ENCODE data around the gene PRH1.

PRH1 gene

GRCh38 chr12:10853776-10854175 is 30.3 kb downstream of the PRH1 start:
- Histone ChIP-seq H3K79me2 (ENCODE audit: insufficient read depth, low read length) (no peaks in the 10 kb centered on the region), H3K27me3 (ENCODE audit: insufficient read depth, low read length, poor library complexity) (no peaks in the 10 kb centered on the region), H4K20me1 (ENCODE audit: insufficient read depth, low read length) (0 out of 2 replicates have a peak, but pooled peaks cover 3% of the 10 kb centered on the region), H3K9me3 (ENCODE audit: insufficient read depth, low read length, severe bottlenecking) (peaks cover 29% of the 10 kb centered on the region), H3K27ac (ENCODE audit: low read length) (no peak overlapping the region), H3K36me3 (ENCODE audit: insufficient read depth, low read length) (peaks cover 25% of the 10 kb centered on the region), H3K4me1 (ENCODE audit: insufficient read depth, low read length) (peaks cover 18% of the 10 kb centered on the region), H3K9ac (ENCODE audit: low read depth, low read length) (no peak overlapping the region), H3K4me3 (ENCODE audit: low read depth in 1 of 2, low read length in 2 of 2) (no peak overlapping the region), H3K4me2 (ENCODE audit: insufficient read depth, low read length) (no peak overlapping the region), H2AFZ (ENCODE audit: low read depth, low read length) (no peak overlapping the region)
- DNase-seq (no peak), ATAC-seq (ENCODE audit: insufficient read depth, low read depth) (no peak)
- TF ChIP-seq EZH2 (IDR thresholded peaks at IDR 0.05; ENCODE audit: borderline replicate concordance, low read depth, low read length, severe bottlenecking) = no peak
- TF ChIP-seq, protein P1, sequence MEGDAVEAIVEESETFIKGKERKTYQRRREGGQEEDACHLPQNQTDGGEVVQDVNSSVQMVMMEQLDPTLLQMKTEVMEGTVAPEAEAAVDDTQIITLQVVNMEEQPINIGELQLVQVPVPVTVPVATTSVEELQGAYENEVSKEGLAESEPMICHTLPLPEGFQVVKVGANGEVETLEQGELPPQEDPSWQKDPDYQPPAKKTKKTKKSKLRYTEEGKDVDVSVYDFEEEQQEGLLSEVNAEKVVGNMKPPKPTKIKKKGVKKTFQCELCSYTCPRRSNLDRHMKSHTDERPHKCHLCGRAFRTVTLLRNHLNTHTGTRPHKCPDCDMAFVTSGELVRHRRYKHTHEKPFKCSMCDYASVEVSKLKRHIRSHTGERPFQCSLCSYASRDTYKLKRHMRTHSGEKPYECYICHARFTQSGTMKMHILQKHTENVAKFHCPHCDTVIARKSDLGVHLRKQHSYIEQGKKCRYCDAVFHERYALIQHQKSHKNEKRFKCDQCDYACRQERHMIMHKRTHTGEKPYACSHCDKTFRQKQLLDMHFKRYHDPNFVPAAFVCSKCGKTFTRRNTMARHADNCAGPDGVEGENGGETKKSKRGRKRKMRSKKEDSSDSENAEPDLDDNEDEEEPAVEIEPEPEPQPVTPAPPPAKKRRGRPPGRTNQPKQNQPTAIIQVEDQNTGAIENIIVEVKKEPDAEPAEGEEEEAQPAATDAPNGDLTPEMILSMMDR (IDR thresholded peaks at IDR 0.05; ENCODE audit: borderline replicate concordance, extremely low read depth, low read length, poor library complexity, severe bottlenecking) = no peak

GRCh38 chr12:10851243-10851858 is 32.7 kb downstream of the PRH1 start:
- no peak overlapping the region for H3K4me2 ChIP-seq (ENCODE audit: insufficient read depth, low read length)
- 0 out of 2 replicates have a peak, but pooled peaks cover 3% of the 10 kb centered on the region for H4K20me1 ChIP-seq (ENCODE audit: insufficient read depth, low read length)
- DNase-seq = no peak
- no peaks in the 10 kb centered on the region for H3K79me2 ChIP-seq (ENCODE audit: insufficient read depth, low read length)
- H3K4me1 ChIP-seq (ENCODE audit: insufficient read depth, low read length) = peaks cover 18% of the 10 kb centered on the region
- ATAC-seq (ENCODE audit: insufficient read depth, low read depth) = 0 out of 3 replicates have a peak, but pooled peaks have one; percentile 20
- H3K9ac ChIP-seq (ENCODE audit: low read depth, low read length) = no peak overlapping the region
- TF ChIP-seq, protein P1 (IDR thresholded peaks at IDR 0.05; ENCODE audit: borderline replicate concordance, extremely low read depth, low read length, poor library complexity, severe bottlenecking) = no peak
- TF ChIP-seq EZH2 (IDR thresholded peaks at IDR 0.05; ENCODE audit: borderline replicate concordance, low read depth, low read length, severe bottlenecking) = no peak
- no peak overlapping the region for H3K27ac ChIP-seq (ENCODE audit: low read length)
- peaks cover 23% of the 10 kb centered on the region for H3K36me3 ChIP-seq (ENCODE audit: insufficient read depth, low read length)
- peaks cover 8% of the 10 kb centered on the region for H3K9me3 ChIP-seq (ENCODE audit: insufficient read depth, low read length, severe bottlenecking)
- H3K4me3 ChIP-seq (ENCODE audit: low read depth in 1 of 2, low read length in 2 of 2) = no peak overlapping the region
- H3K27me3 ChIP-seq (ENCODE audit: insufficient read depth, low read length, poor library complexity) = no peaks in the 10 kb centered on the region
- no peak overlapping the region for H2AFZ ChIP-seq (ENCODE audit: low read depth, low read length)

DNA sequence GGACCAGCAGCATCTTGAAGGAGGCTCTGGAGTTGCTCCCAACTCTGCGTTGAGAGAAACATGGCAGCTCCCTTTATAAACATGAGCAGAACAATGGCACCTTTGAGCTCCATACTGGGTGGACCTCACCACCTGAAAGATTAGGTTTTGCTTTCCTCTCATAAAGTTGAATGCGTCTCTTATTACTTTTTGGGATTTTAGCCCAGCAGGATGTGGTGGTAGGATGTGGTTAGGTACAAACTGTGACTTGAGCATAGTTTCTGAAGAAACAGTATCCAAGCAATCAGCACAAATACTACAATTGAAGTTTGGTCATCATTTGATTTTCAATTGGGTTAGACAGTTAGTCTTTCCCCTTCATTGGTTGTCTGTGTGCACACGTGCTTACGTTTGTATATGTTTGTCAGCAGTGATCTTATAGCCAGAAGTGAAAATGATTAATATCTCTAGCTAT is 34.6 kb downstream of the PRH1 start, which contains the start of gene PRR4:
Gene PRR4 (minus strand): TSS at position 51 of the 454 bp plus-strand sequence. CDS start 38 bp downstream, at position 13.
- H4K20me1 ChIP-seq (ENCODE audit: insufficient read depth, low read length) = 0 out of 2 replicates have a peak, but pooled peaks cover 3% of the 10 kb centered on the region
- H3K27ac ChIP-seq (ENCODE audit: low read length) = peak within 1 kb of the TSS; percentile 55; the same call in 1 of the 2 replicates
- H3K79me2 ChIP-seq (ENCODE audit: insufficient read depth, low read length) = no peaks in the 10 kb centered on the region
- no peak within 1 kb of the TSS for H3K4me2 ChIP-seq (ENCODE audit: insufficient read depth, low read length)
- no peaks in the 10 kb centered on the region for H3K27me3 ChIP-seq (ENCODE audit: insufficient read depth, low read length, poor library complexity)
- H3K36me3 ChIP-seq (ENCODE audit: insufficient read depth, low read length) = peaks cover 14% of the 10 kb centered on the region; the same call in 1 of the 2 replicates
- peaks cover 18% of the 10 kb centered on the region for H3K4me1 ChIP-seq (ENCODE audit: insufficient read depth, low read length)
- no peak within 1 kb of the TSS for H3K4me3 ChIP-seq (ENCODE audit: low read depth in 1 of 2, low read length in 2 of 2)
- TF ChIP-seq, protein P1 (IDR thresholded peaks at IDR 0.05; ENCODE audit: borderline replicate concordance, extremely low read depth, low read length, poor library complexity, severe bottlenecking) = no peak
- TF ChIP-seq EZH2 (IDR thresholded peaks at IDR 0.05; ENCODE audit: borderline replicate concordance, low read depth, low read length, severe bottlenecking) = no peak
- peak; percentile 86 for ATAC-seq (ENCODE audit: insufficient read depth, low read depth)
- no peaks in the 10 kb centered on the region for H3K9me3 ChIP-seq (ENCODE audit: insufficient read depth, low read length, severe bottlenecking)
- no peak within 1 kb of the TSS for H3K9ac ChIP-seq (ENCODE audit: low read depth, low read length)
- DNase-seq = peak; percentile 55
- no peak within 1 kb of the TSS for H2AFZ ChIP-seq (ENCODE audit: low read depth, low read length)
